IMR-90 (cell line): ENCODE measurements around the gene TTBK2.

Experiments used
- CEBPB ChIP-seq: IDR thresholded peaks from 2 replicates; pipeline ENCODE4 v1.6.1; 2012; ENCODE audit warnings: low read depth, low read length, improper control_type of control experiment
- MAZ ChIP-seq: IDR thresholded peaks from 2 replicates; pipeline ENCODE4 v1.6.1; 2012; ENCODE audit warnings: low read depth, mild to moderate bottlenecking, low read length, improper control_type of control experiment, moderate library complexity, borderline replicate concordance
- POLR2A ChIP-seq: IDR thresholded peaks from 2 replicates; pipeline ENCODE4 v1.6.1; 2012; ENCODE audit warnings: mild to moderate bottlenecking, low read depth, low read length
- RAD21 ChIP-seq: IDR thresholded peaks from 2 replicates; pipeline ENCODE4 v1.6.1; 2012; ENCODE audit warnings: low read length, improper control_type of control experiment
- RCOR1 ChIP-seq: IDR thresholded peaks from 2 replicates; pipeline ENCODE4 v1.6.1; 2012; ENCODE audit warnings: mild to moderate bottlenecking, low read length, improper control_type of control experiment; ENCODE audit not compliant: insufficient replicate concordance
- TF ChIP-seq, protein P1 (sequence below): conservative IDR thresholded peaks from 2 replicates; pipeline ENCODE4 v1.5.1; 2012; ENCODE audit warnings: mild to moderate bottlenecking, low read depth, low read length, improper control_type of control experiment

- TF ChIP-seq, protein P1, sequence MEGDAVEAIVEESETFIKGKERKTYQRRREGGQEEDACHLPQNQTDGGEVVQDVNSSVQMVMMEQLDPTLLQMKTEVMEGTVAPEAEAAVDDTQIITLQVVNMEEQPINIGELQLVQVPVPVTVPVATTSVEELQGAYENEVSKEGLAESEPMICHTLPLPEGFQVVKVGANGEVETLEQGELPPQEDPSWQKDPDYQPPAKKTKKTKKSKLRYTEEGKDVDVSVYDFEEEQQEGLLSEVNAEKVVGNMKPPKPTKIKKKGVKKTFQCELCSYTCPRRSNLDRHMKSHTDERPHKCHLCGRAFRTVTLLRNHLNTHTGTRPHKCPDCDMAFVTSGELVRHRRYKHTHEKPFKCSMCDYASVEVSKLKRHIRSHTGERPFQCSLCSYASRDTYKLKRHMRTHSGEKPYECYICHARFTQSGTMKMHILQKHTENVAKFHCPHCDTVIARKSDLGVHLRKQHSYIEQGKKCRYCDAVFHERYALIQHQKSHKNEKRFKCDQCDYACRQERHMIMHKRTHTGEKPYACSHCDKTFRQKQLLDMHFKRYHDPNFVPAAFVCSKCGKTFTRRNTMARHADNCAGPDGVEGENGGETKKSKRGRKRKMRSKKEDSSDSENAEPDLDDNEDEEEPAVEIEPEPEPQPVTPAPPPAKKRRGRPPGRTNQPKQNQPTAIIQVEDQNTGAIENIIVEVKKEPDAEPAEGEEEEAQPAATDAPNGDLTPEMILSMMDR, result no peak
- TF ChIP-seq POLR2A (no peak), RAD21 (no peak), RCOR1 (no peak), MAZ (no peak), CEBPB (no peak)
Measured at GRCh38 chr15:42800731-42801474, 119.7 kb downstream of the TTBK2 start.
